Measurements from ENCODE around the gene APOLD1. TPM values are rescaled to one million over a fixed set of nuclear protein-coding genes. Genes with fewer than 3 reads are reported as not detected.

Gene APOLD1
- total and polyA plus RNA-seq, 2 of the 4 experiments (the other 2 are of a cell fraction) = 2.3 to 4.5 TPM

DNA sequence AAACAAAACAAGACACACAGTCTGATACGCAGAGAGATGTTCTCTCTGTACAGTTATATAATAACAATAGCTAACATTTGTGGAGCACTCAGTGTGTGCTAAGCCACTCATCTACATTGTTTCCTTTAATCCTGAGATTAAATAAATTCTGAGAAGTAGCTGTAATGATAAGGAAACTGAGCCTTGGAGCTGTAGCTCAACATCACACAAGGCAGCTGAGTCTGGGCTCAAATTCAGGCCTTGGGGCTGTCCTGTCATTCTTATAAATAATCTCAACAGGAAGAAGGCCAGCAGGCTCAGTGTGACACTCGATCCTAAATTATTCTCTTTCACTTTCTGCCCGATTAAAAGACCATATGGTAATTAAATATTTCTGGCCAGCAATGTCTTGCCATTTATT is 43.8 kb upstream of the APOLD1 start:
- Histone ChIP-seq H3K27ac (ENCODE audit: insufficient read depth, low read length) (no peak overlapping the region), H3K9ac (ENCODE audit: low read depth, low read length) (no peak overlapping the region), H3K56ac (ENCODE audit: extremely low read depth, insufficient read depth, low read length) (no peak overlapping the region), H2BK20ac (ENCODE audit: low read depth, low read length) (no peak overlapping the region), H4K5ac (ENCODE audit: low read depth, low read length) (no peak overlapping the region), H4K8ac (ENCODE audit: low read depth in 2 of 2, low read length in 2 of 2) (peak overlapping the region in 1 of 2 experiments; percentile 24; a peak in 1 of 4 replicates), H3K27me3 (ENCODE audit: control insufficient read depth, insufficient read depth, low read length) (no peaks in the 10 kb centered on the region), H2AK9ac (replicated peaks; ENCODE audit: low read depth, low read length, poor library complexity) (no peak overlapping the region), H3K9me3 (ENCODE audit: control insufficient read depth, insufficient read depth, low read length) (no peaks in the 10 kb centered on the region), H3K9me1 (ENCODE audit: insufficient read depth, low read length) (no peaks in the 10 kb centered on the region), H3K36me3 (ENCODE audit: control insufficient read depth, insufficient read depth, low read length) (no peaks in the 10 kb centered on the region), H3K4me3 (ENCODE audit: insufficient read depth, low read depth, low read length) (no peak overlapping the region), H3K4ac (ENCODE audit: low read depth, low read length) (0 out of 2 replicates have a peak overlapping the region, but pooled peaks have one; percentile 10), H3K18ac (ENCODE audit: low read depth, low read length) (no peak overlapping the region), H3K23ac (ENCODE audit: low read depth, low read length) (peak overlapping the region; percentile 74; the same call in 1 of the 2 replicates), H2BK15ac (ENCODE audit: low read depth, low read length) (no peak overlapping the region), H3K79me1 (ENCODE audit: low read depth in 1 of 2, low read length in 2 of 2) (peaks cover 39 to 45% of the 10 kb centered on the region in 2 experiments), H4K91ac (ENCODE audit: insufficient read depth, low read depth, low read length) (no peak overlapping the region), H3K4me1 (ENCODE audit: control insufficient read depth, insufficient read depth, low read length) (peaks cover 3% of the 10 kb centered on the region; the same call in 1 of the 2 replicates), H4K20me1 (ENCODE audit: insufficient read depth, low read length) (0 out of 2 replicates have a peak, but pooled peaks cover 2% of the 10 kb centered on the region), H3K4me2 (ENCODE audit: low read depth, low read length) (peak overlapping the region; percentile 7; the same call in 1 of the 2 replicates), H2BK5ac (ENCODE audit: low read depth, low read length, poor library complexity, severe bottlenecking) (peak overlapping the region; percentile 9), H2AK5ac (ENCODE audit: low read depth, low read length) (no peak overlapping the region), H2AFZ (replicated peaks; ENCODE audit: low read length, poor library complexity) (no peak overlapping the region), H3K14ac (replicated peaks; ENCODE audit: low read depth, low read length) (peak overlapping the region; percentile 67), H2BK120ac (ENCODE audit: low read depth, low read length) (no peak overlapping the region; the same call in 1 of the 2 replicates)
- dilution Hi-C loops (cut with HindIII; ENCODE audit: low sequenced_read_pairs, unreplicated experiment) (no loop called here), in situ Hi-C loops (cut with MboI; ENCODE audit: low sequenced_read_pairs) (no loop called here), intact Hi-C loops (cut with micrococcal nuclease) (no loop called here)
- no CpG with 5 or more reads among the region's 3 CpGs for WGBS, 2 experiments (ENCODE audit: extremely low coverage in 2 of 2, insufficient read length in 1 of 2)
- DNase-seq (no peak), ATAC-seq (ENCODE audit: low read depth) (peak; percentile 22; the same call in 1 of the 2 replicates)
- CTCF ChIA-PET = no interaction called here
- POLR2A ChIA-PET (ENCODE audit: unreplicated experiment) = no interaction called here
- TF ChIP-seq CEBPB (IDR thresholded peaks at IDR 0.05; ENCODE audit: low read depth, low read length) (no peak), POLR2A (IDR thresholded peaks at IDR 0.05; ENCODE audit: low read depth, low read length) (no peak), MXI1 (IDR thresholded peaks at IDR 0.05; ENCODE audit: borderline replicate concordance, low read depth, low read length) (no peak), RAD21 (IDR thresholded peaks at IDR 0.05; ENCODE audit: low read length) (no peak), RCOR1 (IDR thresholded peaks at IDR 0.05; ENCODE audit: insufficient replicate concordance, low read length) (no peak), MAFK (IDR thresholded peaks at IDR 0.05; ENCODE audit: low read depth, low read length) (no peak), BHLHE40 (IDR thresholded peaks at IDR 0.05; ENCODE audit: low read depth, low read length) (no peak), SMC3 (IDR thresholded peaks at IDR 0.05; ENCODE audit: low read depth, low read length) (no peak)
- no TSS peak for BruUV-seq (replicated peaks)

All from IMR-90 (cell line).